A172 (cell line): ENCODE measurements around the gene FUT3. TPM values are rescaled to one million over a fixed set of nuclear protein-coding genes. Genes with fewer than 3 reads are reported as not detected.
"Not testable (repeated sequence)": the region's sequence is repeated elsewhere in the genome, so short reads cannot be mapped to it uniquely, and the experiment has no call there.

ENCODE experiments used
- DNase-seq: peaks from one replicate; pipeline ENCODE4 v3.0.0-alpha.2; 2015; ENCODE audit warnings: low spot score
- total RNA-seq: library from RNA; depleted of rRNA; stranded (reverse); fragments of >200 nt; shearing (Covaris generic); gene quantifications from 2 replicates; pipeline ENCODE4 v1.2.3, GENCODE V29; 2014; rRNA removed

The FUT3 gene
- total RNA-seq: not detected in 2 replicates

DNA sequence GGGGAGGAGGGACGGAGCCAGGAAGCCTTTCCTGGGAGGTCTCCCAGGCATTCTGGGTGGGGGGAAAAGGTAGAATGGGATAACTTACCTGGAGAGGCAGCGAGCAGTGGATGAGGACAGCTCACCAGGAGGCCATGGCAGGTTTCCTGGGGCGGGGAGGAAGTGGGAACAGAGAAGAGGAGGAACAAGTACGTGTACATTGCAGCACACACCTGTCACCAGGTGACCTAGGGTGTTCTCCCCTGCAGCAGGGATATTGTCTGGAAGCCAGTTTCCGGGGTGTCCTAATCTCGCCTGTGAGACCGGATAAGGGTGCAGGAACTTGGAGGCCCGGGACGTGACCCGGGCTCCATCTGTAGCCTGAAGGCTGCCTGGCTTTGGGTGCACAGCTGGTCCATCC, at the start of gene FUT3:
FUT3 (minus strand) TSS at position 148 of the 400 bp plus-strand sequence.
- no peak for DNase-seq

DNA sequence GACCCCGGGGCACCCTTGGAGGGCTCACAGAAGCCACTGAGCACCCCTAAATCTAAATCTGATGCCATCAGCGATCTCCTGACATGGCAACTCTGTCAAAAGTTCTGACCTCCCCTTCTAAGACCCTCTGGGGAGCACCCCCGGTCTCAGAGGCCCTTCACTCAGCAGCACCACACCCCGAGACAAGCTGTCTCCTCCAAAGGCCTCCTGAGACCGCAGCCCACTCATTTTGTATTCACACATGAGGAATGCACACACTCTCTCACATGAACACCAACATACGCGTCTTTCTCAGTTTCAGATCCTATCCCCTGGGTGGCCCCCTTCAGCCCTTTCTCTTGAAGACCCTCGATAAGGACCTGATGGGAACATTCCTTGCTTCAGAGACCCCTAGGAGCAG, 49.7 kb upstream of the FUT3 start:
- no peak for DNase-seq

DNA sequence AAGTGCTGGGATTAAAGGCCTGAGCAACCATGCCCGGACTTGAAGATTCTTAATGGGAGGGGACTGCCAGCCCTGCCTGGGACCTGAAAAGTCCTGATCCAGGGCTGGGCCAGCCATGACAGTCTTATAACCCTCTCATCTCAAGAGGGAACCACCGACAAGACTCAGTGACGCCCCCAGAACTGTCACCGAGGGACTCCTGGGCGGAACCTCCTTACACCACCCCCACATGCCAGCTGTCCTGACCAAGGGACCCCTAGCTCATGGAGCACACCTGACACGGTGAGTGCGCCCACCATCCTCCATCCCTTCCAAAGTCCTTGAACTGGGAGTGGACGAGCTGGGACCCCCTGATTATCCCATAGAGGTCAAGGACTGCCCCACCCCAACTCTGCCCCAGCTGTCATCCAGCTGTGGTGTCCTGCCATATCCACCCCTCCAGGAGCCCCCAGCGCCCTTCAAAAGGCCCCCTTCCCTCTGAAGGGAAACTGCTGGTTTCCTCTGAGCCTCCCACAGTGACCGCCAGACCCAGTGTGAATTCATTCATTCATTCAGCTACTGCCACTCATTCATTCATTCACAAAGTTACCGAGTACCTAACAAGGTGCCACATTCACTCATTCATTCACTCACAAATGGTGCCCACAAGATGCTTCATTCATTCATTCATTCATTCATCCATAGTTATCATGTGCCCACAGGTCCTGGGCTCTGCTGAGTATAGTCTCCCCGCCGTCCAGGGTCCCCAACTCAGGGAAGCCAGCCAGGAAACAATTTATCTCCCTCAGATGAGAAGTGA, 48.7 kb upstream of the FUT3 start:
- no peak for DNase-seq

DNA sequence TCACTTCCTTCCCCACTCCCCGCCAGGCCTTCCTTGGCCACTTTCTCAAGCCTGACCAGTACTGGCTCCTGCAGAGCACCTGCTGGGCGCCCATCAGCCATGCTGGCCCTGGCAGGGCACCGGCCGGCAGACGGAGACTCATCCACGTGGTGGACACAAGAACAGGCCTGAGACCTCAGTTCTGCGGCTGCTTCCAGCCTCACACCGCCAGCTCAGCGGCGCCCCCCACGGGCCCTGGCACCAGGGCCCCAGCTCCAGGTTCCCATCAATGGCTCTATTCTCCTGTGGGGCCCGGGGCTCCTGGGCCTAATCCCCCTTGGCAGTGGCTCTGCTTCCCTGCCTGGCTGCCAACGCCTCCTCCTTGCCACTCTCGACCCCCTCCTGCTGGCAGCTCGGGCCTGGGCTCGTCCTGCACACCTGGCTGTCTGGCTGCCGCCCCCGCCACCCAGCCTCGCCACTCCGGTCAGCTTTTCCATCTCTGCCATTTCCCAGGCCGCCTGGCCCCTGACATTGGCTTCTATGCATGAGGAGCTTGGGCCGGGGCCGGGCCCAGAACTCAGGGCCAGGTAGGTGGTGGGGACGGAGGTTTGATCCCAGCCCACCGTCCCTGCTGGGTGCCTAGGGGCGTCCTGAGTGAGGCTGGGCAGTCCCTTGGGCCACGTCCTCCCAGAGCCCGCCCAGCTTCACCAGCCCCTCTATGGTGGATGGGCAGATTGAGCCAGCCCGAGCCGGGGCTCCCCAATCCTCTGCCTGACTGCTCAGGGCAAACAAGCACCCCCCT, 46.1 kb upstream of the FUT3 start:
- DNase-seq: no peak

DNA sequence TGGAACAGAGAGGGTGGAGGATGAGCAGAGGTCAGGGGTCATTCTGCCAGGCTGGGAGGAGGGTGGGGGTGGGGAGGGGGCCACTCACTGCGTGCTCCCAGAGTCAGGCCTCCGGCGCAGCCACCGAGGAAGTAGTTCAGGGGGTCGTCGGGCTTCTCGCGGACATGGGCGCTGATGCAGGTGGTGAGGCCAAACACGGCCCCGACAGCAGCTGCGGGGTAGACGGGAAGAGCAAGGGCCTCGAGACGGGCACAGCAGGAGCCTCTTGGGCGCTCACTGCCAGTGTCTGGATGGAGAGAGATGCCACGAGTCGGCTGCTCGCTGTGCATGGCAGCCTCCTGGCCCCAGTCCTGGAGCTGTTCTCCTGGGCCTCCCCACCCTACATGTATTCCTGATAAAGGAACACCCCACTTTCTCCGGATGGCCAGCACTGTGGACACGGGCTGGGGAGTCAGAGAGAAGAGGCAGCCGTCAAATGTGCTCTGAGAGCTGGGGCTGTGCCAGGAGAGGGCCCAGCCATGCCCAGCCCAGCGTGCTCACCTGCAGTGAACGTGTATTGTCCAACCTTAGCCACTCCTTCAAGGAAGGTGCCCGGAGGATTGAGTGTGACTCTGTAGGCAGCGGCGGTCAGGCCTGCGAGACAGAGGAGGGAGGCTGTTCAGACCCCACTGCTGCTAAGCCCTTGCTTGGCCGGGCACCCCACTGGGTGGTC, 45.3 kb upstream of the FUT3 start:
- no peak for DNase-seq

DNA sequence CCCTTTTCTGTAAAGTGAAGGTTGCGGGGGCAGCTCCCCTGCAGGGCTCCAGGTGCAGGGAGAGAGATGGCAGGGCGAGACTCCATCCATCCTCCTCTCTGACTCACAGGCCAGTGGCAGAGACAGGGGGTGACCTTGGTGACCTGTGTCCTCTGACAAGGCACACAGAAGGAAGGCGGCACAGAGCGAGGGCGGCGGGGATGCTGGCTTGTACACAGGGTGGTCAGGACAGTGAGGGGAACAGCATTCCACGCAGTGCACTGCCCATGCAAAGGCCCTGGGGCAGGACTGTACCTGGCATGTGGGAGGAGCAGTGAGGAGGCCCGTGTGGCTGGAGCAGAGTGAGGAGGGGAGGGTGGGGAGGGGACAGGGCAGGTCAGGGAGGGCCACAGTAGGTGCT, 44.6 kb upstream of the FUT3 start:
- no peak for DNase-seq

DNA sequence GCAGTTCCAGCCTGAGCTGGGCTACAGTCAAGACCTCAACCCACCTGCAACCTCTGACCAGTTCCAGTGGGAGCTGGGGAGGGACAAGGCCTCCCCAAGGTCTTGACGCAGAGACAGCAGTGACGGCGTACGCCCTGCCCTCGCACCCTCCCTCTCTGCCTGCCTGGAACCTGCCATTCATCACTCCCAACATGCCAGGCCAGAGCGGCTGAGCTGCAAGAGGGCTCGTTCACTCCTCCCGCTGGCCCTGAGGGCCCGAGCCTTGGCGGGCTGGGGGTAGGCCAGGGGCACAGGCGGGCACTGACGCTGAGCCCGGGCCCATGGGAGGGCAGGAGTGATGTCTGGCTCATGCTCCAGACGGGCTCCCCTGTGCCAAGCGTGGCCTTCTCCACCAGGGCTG, 44.2 kb upstream of the FUT3 start:
- DNase-seq: no peak

DNA sequence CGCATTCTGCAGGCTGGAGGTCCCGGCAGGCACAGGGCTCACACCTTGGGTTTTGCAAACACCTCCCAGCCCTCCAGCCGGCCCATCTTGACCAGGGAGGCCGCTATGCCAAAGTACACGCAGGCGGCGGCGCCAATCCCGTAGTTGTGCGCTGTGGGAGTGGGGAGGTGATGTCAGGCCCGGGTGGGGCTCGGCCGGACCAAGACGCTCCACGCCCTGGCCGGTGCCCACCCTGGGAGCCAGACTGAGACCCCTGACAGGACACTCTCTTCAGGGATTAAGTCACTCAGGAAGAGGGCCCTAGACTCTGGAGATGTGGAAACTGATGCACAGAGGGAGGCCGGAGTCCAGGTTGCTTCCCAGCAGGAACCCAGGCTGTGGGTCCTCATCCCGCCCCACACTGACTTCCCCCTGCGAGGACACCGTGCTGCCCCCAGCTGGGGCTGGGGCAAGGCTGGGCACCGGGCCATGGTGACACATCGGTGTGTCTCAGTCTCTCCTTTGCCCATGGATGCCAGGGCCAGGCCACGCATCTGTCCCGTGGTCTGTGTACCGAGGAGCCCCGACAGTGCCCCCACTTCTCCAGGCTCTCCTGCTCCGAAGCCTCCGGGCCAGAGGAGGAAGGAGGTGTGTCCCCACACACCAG, 43.6 kb upstream of the FUT3 start:
- DNase-seq: no peak

DNA sequence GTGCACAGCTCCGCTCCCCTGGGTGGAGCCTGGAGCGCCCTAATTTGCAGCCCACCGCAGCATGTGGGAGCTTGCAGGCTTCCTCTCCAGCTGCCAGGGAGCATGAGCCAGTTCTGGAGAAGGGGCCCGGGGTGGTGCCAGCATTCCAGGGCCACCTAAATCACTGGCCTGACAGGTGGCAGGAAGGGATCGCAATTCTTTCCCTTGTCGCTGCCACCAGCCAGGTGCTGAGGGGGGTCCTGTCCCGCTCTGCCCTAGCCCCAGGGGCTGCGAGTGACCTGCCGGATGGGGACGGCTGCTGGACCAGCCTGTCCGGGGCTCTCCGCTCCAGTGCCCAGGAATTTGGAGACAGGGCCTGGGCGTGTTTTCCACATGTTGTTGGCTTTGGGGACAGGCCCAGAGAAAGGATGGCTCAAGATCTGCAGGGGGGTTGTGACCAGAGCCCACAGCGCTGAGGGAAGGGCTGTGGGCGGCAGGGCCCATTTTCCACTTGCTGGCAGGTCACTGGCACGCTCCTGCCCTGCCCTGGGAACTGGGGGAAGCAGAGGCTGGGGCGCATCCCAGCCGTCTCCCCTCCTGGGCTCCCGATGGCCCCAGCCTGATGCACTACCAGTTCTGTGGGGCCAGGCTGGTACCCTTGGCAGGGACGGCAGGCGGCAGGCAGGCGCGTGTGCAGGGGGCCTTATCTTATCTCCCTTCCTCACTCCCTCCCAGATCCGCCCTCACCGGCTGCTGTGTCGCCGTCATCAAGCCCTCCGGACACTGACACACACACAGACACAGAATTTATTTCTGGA, 42.9 kb upstream of the FUT3 start:
- DNase-seq: no peak

DNA sequence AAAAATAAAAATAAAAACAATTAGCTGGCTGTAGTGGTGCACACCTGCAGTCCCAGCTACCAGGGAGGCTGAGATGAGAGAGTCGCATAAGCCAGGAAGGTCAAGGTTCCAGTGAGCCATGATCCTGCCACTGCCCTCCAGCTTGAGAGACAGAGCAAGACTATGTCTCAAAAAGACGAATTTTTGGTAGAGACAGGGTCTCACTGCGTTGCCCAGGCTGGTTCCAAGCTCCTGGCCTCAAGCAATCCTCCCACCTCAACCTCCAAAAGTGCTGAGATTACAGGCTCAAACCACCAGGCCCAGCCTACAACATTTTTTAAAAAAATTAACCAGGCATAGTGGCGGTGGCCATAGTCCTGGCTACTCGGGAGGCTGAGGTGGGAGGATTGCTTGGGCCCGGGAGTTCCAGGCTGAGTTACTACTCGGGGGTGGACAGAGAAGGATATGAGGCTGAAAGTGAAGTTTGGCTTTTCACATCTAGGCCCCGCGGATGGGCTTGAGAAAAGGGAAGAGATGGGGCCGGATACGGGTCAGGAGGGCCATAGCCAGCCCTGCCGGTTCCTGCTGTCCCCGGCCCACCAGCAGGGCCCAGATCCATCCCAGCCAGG, 42.2 kb upstream of the FUT3 start:
- no peak for DNase-seq

DNA sequence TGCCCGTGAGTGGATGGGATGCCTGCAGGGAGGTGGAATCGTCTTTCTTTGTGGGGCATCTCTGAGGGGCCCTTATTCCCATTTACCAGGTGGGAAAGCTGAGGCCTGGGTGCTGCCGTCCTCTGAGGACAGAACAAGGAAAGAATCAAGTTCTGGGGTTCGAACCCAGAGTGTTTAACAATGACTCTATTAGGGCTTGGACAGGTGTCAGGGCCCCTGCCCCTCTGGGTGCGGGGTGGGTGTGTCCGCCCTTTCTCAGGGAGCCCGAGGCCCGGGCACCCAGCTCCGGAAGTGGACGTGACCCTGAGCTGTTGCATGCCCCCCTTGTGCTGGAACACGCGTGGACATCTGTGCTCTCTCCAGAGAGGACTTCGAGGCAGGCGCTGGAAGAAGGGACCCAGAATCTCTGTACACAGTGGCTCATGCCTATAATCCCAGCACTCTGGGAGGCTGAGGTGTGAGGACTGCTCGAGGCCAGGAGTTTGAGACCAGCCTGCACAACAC, 41.6 kb upstream of the FUT3 start:
- DNase-seq: no peak

DNA sequence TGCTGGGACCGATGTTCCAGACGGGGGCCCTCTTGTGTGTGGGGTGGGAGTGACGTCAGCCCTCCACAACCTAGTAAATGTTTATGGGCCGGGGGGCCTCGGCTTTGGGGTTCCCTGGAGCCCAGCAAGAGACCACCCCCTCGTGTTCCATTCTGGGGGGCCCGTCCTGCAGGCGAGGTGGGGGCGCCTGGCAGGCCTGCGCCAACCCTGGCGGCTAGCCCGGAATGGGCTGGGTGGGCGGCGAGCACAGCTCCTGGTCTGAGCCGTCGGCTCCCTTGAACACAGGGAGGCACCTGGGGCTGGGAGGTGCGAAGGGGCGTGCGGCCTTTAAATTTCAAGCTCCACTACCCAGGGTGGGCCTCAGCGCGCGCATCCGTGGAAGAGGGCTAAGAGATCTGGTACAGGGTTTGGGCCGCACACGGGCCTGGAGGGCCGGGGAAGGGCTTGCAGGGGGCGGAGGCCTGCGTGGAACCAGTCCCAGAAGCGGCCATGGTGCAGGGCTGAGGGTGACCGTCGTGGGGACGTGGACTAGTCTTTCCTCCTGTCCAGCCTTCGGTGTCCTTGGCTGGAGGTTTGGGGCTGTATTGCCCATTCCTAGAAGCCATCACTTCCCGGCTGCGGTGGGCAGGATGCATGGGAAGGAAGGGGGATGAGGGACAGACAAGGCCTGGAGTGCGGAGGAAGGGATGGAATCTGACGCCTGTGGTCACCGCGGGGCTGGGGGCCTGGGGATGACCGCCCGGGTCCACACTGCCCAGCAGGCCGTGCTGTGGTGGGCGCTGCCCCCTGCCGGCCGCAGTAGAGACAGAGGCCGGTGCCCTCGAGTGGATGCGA, 40.9 kb upstream of the FUT3 start:
- DNase-seq: no peak

DNA sequence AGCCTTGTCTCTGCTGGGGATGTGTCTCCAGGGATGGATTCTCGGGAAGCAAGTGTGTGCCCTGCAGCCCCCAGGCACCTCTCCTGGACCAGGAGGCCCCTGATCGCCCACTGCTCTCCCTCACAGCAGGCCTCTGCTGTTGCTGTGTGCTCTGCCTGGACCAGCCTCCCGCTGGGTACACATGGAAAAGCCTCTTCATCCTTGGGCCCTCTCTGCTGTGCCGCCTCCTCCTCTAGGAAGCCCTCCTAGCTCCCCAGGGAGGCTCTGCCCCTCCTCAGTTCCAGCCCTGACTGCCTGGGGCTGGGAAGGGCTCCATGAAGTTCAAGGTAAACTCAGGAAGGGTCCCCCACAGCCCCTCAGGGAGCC, 40.3 kb upstream of the FUT3 start:
- no peak for DNase-seq

DNA sequence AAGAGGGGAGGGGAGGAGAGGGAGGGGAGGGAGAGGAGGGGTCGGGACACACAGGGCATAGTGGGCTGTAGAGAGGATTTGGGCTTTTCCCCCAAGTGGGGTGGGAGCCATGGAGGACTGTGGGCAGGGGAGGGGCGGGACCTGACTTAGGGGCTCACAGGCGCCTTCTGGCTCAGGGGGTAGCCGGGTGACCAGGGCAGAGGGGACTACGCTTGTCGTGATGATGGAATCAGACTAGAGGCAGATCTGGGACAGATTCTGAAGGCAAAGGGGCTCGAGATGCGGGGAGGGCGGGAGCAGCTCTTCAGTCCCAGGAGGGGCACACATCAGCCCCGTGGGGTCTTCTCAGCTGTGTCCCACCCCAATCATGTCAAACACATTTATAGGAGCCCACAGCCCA, 38.9 kb upstream of the FUT3 start:
- DNase-seq: no peak

DNA sequence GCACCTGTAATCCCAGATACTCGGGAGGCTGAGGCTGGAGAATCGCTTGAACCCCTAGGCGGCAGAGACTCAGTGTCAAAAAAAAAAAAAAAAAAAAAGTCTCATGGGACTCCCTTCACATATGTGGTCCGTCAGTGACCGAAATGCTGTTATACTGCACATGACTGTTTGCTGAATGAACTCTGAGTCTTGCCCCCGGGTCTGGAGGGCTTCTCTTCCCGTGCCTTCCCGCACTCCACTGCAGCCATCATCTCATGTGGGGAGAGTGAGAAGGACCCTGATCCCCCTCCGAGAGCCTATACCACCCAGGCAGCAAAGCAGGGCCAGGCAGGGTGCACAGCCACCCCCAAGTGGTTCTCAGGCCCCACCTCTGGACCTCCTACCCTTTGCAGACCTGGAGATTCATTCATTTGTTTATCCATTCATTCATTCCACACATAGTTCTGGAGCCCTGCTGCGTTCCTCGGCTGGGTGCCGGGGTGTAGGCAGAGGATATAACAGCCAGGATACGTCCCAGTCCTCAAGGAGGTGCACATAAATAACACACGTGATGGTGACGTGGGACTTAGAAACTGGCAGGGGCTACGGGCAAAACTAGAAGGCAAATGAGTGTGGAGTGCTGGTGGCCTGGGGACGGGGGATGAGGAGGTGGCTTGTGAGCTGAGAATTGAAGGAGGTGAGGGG, 38.2 kb upstream of the FUT3 start:
- no peak for DNase-seq

DNA sequence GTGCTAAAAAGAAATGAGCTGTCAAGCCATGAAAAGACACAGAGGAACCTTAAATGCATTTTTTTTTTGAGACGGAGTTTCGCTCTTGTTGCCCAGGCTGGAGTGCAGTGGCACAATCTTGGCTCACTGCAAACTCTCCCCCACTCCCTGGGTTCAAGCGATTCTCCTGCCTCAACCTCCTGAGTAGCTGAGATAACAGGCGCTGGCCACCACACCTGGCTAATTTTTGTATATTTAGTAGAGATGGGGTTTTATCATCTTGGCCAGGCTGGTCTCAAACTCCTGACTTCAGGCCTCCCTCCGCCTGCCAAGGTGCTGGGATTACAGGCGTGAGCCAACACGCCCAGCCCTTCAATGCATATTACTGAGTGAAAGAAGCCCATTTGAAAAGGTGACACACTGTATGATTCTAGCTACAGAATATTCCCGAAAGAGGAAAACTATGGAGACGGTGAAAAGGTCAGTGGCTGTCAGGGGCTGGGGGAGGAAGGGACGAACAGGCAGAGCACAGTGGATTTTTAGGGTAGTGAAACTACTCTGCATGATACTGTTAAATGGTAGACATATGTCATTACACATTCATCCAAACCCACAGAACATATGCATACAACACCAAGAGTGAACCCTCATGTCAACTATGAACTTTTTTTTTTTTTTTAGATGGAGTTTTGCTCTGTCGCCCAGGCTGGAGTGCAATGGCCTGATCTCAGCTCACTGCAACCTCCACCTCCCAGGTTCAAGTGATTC, 33.0 kb upstream of the FUT3 start:
- DNase-seq: not testable (repeated sequence)

DNA sequence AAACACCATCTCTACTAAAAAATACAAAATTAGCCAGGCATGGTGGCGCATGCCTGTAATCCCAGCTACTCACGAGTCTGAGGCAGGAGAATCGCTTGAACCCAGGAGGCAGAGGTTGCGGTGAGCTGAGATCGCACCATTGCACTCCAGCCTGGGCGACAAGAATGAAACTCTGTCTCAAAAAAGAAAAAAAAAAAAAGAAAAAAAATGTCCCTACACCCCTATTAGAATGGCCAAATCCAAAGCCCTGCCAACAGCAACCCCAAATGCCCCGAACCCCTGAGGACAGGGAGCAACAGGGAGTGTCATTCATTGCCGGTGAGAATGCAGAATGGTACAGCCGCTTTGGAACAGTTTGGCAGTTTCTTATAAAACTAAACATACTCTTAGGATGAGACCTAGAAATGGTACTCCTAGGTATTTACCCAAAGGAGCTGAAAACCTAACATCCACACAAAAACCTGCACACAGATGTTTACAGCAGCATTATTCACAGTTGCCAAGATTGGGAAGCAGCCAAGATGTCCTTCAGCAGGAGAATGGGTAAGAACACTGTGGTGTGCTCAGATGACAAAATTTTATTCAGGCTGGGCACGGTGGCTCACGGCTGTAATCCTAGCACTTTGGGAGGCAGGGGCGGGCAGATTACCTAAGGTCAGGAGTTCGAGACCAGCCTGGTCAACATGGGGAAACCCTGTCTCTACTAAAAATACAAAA, 32.1 kb upstream of the FUT3 start:
- DNase-seq: not testable (repeated sequence)
